ENCODE results near the gene TTC7B. TPM values are rescaled to one million over a fixed set of nuclear protein-coding genes. Genes with fewer than 3 reads are reported as not detected.

TTC7B gene
- total RNA-seq, 1 donor from 2014 or later: 46.0 TPM

DNA sequence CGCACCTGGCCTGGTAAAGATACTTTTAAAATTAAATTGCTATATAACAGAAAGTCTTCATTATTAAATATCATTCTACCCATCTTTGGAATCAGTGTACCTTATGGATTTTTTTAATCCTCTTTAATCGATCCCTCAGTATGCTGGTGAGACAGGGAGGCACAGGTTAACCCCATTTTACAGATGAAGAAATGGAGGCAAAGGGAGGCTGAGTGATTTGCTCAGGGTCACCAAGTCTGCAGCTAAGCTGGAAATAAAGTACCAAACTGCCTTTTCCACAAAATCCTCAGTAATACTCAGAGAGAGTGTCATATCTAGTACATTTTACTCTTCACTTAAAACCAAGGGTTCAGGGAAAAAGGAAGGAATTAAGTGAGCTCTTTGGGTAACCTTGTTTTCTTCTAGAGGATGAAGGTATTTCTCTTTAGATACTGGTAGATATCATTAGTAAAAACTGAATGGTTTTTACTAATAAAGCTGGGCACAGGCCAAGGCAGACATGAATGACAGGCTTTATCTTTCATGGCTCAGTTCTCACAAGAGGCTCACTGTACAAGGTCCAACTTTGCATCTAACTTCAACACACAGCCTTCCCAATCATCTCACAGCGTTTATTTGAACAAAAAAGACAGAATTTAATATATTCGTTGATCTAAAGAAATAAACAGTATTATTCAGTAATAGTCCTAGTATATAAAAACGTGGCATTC lies 35.3 kb upstream of the TTC7B start:
- TF ChIP-seq, protein P1, sequence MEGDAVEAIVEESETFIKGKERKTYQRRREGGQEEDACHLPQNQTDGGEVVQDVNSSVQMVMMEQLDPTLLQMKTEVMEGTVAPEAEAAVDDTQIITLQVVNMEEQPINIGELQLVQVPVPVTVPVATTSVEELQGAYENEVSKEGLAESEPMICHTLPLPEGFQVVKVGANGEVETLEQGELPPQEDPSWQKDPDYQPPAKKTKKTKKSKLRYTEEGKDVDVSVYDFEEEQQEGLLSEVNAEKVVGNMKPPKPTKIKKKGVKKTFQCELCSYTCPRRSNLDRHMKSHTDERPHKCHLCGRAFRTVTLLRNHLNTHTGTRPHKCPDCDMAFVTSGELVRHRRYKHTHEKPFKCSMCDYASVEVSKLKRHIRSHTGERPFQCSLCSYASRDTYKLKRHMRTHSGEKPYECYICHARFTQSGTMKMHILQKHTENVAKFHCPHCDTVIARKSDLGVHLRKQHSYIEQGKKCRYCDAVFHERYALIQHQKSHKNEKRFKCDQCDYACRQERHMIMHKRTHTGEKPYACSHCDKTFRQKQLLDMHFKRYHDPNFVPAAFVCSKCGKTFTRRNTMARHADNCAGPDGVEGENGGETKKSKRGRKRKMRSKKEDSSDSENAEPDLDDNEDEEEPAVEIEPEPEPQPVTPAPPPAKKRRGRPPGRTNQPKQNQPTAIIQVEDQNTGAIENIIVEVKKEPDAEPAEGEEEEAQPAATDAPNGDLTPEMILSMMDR (IDR thresholded peaks at IDR 0.05; ENCODE audit: insufficient read depth, low read length, poor library complexity, severe bottlenecking): no peak

DNA sequence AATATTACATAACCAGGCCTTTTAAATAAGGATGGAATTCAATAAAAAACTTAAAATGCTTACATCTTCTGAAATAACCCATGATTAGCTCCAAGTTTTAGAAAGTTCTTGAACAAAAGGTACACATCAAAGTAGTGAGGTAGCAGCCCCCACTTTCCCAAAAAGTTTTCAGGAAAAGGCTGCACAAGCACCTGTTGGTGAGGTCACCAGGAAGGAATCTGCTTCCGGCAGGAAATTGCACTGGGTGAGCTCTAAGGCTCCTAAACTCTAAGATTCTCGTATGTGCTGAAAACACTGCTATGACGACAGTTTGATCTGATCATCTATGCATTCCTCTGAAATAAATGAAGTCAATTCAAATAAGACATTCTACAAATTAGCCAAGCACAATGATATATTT lies 34.3 kb upstream of the TTC7B start:
- TF ChIP-seq, protein P1 (IDR thresholded peaks at IDR 0.05; ENCODE audit: insufficient read depth, low read length, poor library complexity, severe bottlenecking): no peak
- Histone ChIP-seq H3K36me3 (ENCODE audit: control insufficient read depth, insufficient read depth, low read length) (no peaks in the 10 kb centered on the region), H3K4me3 (ENCODE audit: low read depth, low read length) (no peak overlapping the region), H3K27me3 (ENCODE audit: control insufficient read depth, insufficient read depth, low read length) (no peaks in the 10 kb centered on the region)
- peak; percentile 78 for DNase-seq (ENCODE audit: low read depth)

More for the DNA sequence above, 35.3 kb upstream of the TTC7B start:
- no peak overlapping the region for H3K4me3 ChIP-seq (ENCODE audit: low read depth, low read length)
- H3K36me3 ChIP-seq (ENCODE audit: control insufficient read depth, insufficient read depth, low read length): no peaks in the 10 kb centered on the region
- no peaks in the 10 kb centered on the region for H3K27me3 ChIP-seq (ENCODE audit: control insufficient read depth, insufficient read depth, low read length)
- no peak for DNase-seq (ENCODE audit: low read depth)

DNA sequence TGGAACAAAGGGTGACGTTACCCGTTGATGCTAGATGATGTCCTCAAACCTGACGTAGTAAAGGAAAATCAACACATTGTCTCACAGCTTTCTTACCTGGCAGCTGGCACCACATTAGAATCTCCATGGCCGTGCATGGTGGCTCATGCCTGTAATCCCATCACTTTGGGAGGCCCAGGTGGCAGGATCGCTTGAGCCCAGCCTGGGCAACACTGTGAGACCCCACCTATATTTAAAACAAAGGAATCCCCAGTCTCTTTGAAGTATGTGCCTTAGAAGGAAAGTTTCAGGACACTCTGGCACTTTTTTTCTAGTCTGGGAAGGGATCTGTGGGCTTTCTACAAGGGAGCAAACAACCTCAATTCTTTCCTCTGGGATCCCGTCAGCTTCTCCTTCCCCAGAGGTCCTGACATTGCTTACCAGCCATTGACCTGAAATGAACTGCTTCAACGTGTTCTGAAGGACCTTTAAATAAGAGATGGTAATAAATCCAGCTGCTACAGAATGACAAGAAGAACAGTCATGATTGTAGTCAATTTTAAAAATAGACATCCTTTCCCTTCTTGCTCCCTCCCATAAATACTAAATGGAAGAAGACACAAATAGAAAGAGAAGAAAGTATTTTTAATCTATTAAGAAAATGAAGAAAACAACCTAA lies 33.7 kb upstream of the TTC7B start:
- no peaks in the 10 kb centered on the region for H3K36me3 ChIP-seq (ENCODE audit: control insufficient read depth, insufficient read depth, low read length)
- TF ChIP-seq, protein P1 (IDR thresholded peaks at IDR 0.05; ENCODE audit: insufficient read depth, low read length, poor library complexity, severe bottlenecking): no peak
- no peaks in the 10 kb centered on the region for H3K27me3 ChIP-seq (ENCODE audit: control insufficient read depth, insufficient read depth, low read length)
- no peak overlapping the region for H3K4me3 ChIP-seq (ENCODE audit: low read depth, low read length)
- no peak for DNase-seq (ENCODE audit: low read depth)

DNA sequence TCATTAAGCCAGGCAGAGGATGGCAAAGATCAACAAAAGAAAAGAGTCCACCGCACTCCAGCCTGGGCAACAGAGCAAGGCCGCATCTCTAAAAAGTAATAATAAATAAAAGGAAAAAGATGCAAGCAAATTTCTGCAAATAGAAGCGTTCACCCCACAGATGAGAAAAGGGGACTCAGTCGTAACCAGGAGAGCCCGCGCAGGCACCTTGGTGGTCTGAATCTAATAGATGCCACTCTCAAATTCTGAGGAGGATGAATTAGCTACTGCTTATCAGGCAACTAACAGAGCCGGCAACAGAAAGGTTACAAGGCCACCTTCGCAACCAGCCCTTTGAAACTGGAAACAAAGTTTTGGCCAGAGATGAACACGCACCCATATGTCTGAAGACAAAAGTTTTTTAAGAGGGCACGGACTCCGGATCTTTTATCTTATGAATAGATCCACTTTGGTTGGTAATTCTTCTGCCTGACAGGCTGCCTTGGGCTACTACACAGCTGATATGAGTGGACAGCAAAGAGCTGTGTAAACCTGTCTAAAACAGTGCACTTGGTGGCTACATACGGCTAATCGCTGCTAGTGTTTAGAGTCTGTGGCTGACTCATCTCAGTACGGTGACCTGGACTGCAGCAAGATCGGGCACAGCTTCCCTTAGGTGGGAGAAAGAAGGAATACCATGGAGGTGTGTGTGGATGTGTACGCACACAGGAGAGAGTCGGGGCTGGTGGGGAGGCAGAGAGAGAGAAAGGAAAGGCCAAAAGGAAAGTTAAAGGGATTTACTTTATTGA lies 32.9 kb upstream of the TTC7B start:
- DNase-seq (ENCODE audit: low read depth): no peak

DNA sequence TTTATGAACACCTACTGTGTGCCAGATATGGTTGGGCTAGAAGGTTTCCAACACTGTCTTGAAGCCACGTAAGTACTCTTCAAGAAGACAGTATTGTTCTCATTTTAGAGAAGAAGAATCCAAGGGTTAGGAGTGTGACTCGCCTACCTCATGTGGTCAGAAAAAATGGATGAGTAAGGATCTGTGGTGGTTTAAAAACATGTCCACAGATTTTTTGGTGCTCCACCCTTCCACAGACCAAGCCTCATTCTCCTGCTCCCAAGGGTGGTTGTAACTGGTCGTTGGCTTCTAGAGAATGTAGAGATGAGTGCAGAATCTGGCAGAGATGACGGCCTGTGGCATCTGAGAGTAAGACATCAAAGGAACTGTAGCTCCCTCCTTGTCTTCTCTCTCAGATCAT lies 30.3 kb upstream of the TTC7B start:
- Histone ChIP-seq H3K27me3 (ENCODE audit: control insufficient read depth, insufficient read depth, low read length) (no peaks in the 10 kb centered on the region), H3K4me3 (ENCODE audit: low read depth, low read length) (no peak overlapping the region), H3K36me3 (ENCODE audit: control insufficient read depth, insufficient read depth, low read length) (no peaks in the 10 kb centered on the region)
- TF ChIP-seq, protein P1 (IDR thresholded peaks at IDR 0.05; ENCODE audit: insufficient read depth, low read length, poor library complexity, severe bottlenecking): no peak
- no peak for DNase-seq (ENCODE audit: low read depth)

More for the DNA sequence above, 32.9 kb upstream of the TTC7B start:
- no peak overlapping the region for H3K4me3 ChIP-seq (ENCODE audit: low read depth, low read length)
- no peaks in the 10 kb centered on the region for H3K27me3 ChIP-seq (ENCODE audit: control insufficient read depth, insufficient read depth, low read length)
- no peaks in the 10 kb centered on the region for H3K36me3 ChIP-seq (ENCODE audit: control insufficient read depth, insufficient read depth, low read length)
- TF ChIP-seq, protein P1 (IDR thresholded peaks at IDR 0.05; ENCODE audit: insufficient read depth, low read length, poor library complexity, severe bottlenecking): no peak
